Sciatic nerve (tissue), 2 donors: Measurements from ENCODE around the gene MGRN1. TPM values are rescaled to one million over a fixed set of nuclear protein-coding genes. Genes with fewer than 3 reads are reported as not detected.
"Not testable (repeated sequence)": the region's sequence is repeated elsewhere in the genome, so short reads cannot be mapped to it uniquely, and the experiment has no call there.

Experiments
- ATAC-seq: fragments of 200-7000 bp; cut with Tn5 transposase; one replicate; pipeline ENCODE4 v1.9.1; 2020; ENCODE audit warnings: mild to moderate bottlenecking, moderate library complexity
- DNase-seq: peaks from one replicate; pipeline ENCODE4 v3.0.0-alpha.2; 2020; ENCODE audit warnings: low spot score
- intact Hi-C: fragments of 100-400 bp; cut with DNase I; formaldehyde crosslinking; loops from one replicate; pipeline ENCODE4 v1.14.2; 2022
- microRNA-seq: library from miRNA; unstranded; fragments of <30 nt; microRNA quantifications from one replicate; pipeline ENCODE4 v1.2.0, GENCODE V29; 2020
- total RNA-seq: library from RNA; stranded (reverse); fragmentation: NEBNext Ultra II Directional; extraction: Animal tissue kit (Norgen Biotek cat#: 25700); gene quantifications from one replicate; pipeline ENCODE4 v1.2.1, GENCODE V29; 2021
- donor health status: DM: no; HTN: no; CAD: no.
- donor health status: DM: no; HTN: no; CAD: no.

MGRN1 gene
- total RNA-seq, 1 donor from 2014 or later = 75.3 TPM

- intact Hi-C loops = no loop called here
- DNase-seq (no peak), ATAC-seq (no peak)
Observed at GRCh38 chr16:4736546-4736945, 111.9 kb downstream of the MGRN1 start.

GRCh38 chr16:4737545-4737944 lies 112.9 kb downstream of the MGRN1 start:
- intact Hi-C loops = no loop called here
- DNase-seq (no peak), ATAC-seq (no peak)

DNA sequence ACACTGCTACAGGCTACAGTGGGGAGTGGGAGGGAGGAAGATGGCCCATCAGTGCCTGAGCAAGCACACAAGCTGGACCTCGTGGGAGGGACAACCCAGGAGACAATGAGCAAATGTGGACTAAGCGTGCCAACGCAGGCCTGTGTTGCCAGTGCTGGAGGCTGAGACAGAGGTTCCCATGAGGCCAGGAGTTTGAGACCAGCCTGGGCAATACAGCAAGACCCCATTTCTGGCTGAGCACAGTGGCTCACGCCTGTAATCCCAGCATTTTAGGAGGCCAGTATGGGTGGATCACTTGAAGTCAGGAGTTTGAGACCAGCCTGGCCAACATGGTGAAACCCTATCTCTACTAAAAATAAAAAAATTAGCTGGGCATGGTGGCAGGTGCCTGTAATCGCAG lies 113.7 kb downstream of the MGRN1 start:
- intact Hi-C loops, DNase-seq, ATAC-seq: not testable (repeated sequence)

Small RNAs within 50 kb of the gene (microRNA-seq; reads per million reads assigned to microRNA genes)
- gene MIR6769A = not detected

Other genes with a start within 250 kb of the MGRN1 start
- 51.5 TPM for gene CORO7, start 208.2 kb upstream of the MGRN1 start, total RNA-seq
- 27.8 TPM for gene DNAJA3, start 199.0 kb upstream of the MGRN1 start, total RNA-seq
- gene NMRAL1, start 150.2 kb upstream of the MGRN1 start, total RNA-seq = 32.8 TPM
- gene HMOX2, start 148.4 kb upstream of the MGRN1 start, total RNA-seq = 26.3 TPM
- gene CDIP1, start 86.1 kb upstream of the MGRN1 start, total RNA-seq = 40.6 TPM
- 0.22 TPM for gene C16orf96, start 68.5 kb upstream of the MGRN1 start, total RNA-seq
- 30.8 TPM for gene UBALD1, start 9.9 kb upstream of the MGRN1 start, total RNA-seq
- 21.3 TPM for gene NUDT16L1, start 68.7 kb downstream of the MGRN1 start, total RNA-seq
- 34.4 TPM for gene ANKS3, start 109.4 kb downstream of the MGRN1 start, total RNA-seq
- gene DNAAF8, start 109.7 kb downstream of the MGRN1 start, total RNA-seq = 0.31 TPM
- 21.5 TPM for gene ZNF500, start 142.3 kb downstream of the MGRN1 start, total RNA-seq
- gene SEPTIN12, start 163.5 kb downstream of the MGRN1 start, total RNA-seq = not detected
- gene SMIM22, start 170.5 kb downstream of the MGRN1 start, total RNA-seq = not detected
- 19.7 TPM for gene ROGDI, start 177.8 kb downstream of the MGRN1 start, total RNA-seq
- gene GLYR1, start 222.5 kb downstream of the MGRN1 start, total RNA-seq = 69.9 TPM
- 28.3 TPM for gene UBN1, start 222.7 kb downstream of the MGRN1 start, total RNA-seq